NCI-H748 (cell line): ENCODE results near the gene PHOX2A.

ENCODE experiments used
- DNase-seq: peaks from one replicate; lab custom pipeline; 2025; ENCODE audit not compliant: unreplicated experiment; lab: John Stamatoyannopoulos, UW

The PHOX2A gene

GRCh38 chr11:72189455-72190250, 54.3 kb downstream of the PHOX2A start:
- DNase-seq, result no peak
